Esophagus (tissue), 2 donors: ENCODE measurements around the gene CMTR1. TPM values are rescaled to one million over a fixed set of nuclear protein-coding genes. Genes with fewer than 3 reads are reported as not detected.

Source experiments
- H3K27ac ChIP-seq, 2 donors: one replicate each; pipeline ENCODE4 v1.5.1; 2013; ENCODE audit warnings: low read depth in 2 of 2, mild to moderate bottlenecking in 2 of 2, inconsistent platforms in 1 of 2, low read length in 1 of 2, moderate library complexity in 1 of 2
- H3K27me3 ChIP-seq, 2 donors: one replicate each; pipeline ENCODE4 v1.6.1; 2013; ENCODE audit warnings: low read length in 2 of 2, control low read depth in 1 of 2, mild to moderate bottlenecking in 1 of 2; ENCODE audit not compliant: insufficient read depth in 2 of 2, control insufficient read depth in 1 of 2
- H3K36me3 ChIP-seq, 2 donors: one replicate each; pipeline ENCODE4 v1.6.1; 2013; ENCODE audit warnings: low read length in 1 of 2; ENCODE audit not compliant: control insufficient read depth in 2 of 2, insufficient read depth in 2 of 2
- H3K4me1 ChIP-seq, 2 donors: one replicate each; pipeline ENCODE4 v1.6.1; 2013; ENCODE audit warnings: low read length in 1 of 2; ENCODE audit not compliant: control insufficient read depth in 2 of 2, insufficient read depth in 2 of 2
- H3K4me3 ChIP-seq, 2 donors: one replicate each; pipeline ENCODE4 v1.5.1; 2013; ENCODE audit warnings: low read length in 2 of 2, mild to moderate bottlenecking in 2 of 2, low read depth in 1 of 2, moderate library complexity in 1 of 2
- H3K9me3 ChIP-seq, 2 donors: one replicate each; pipeline ENCODE4 v1.6.1; 2013; ENCODE audit warnings: mild to moderate bottlenecking in 2 of 2, low read depth in 1 of 2, low read length in 1 of 2, moderate library complexity in 1 of 2; ENCODE audit not compliant: control insufficient read depth in 2 of 2, insufficient read depth in 1 of 2
- WGBS, 2 donors: extraction: QIAGEN DNeasy Blood & Tissue Kit; methylation state at CpG; one replicate each; pipeline ENCODE4 v1.1.7; 2013; 5-methylcytosine and 5-hydroxymethylcytosine counted together
- polyA plus RNA-seq, 2 donors: library from polyadenylated mRNA; stranded (reverse); fragments of 200-250 nt; gene quantifications; one replicate each; pipeline ENCODE4 v1.2.3, GENCODE V29; 2013
- donor health status: healthy with polysubstance abuse.
- donor health status: Bipolar disorder and iron deficiency.

The CMTR1 gene
- polyA plus RNA-seq, 2 donors = 10.5 to 12.0 TPM

GRCh38 chr6:37451441-37452193 is 18.6 kb downstream of the CMTR1 start:
- Histone ChIP-seq H3K4me1 (no peaks in the 10 kb centered on the region), H3K27me3 (no peaks in the 10 kb centered on the region), H3K9me3 (no peaks in the 10 kb centered on the region), H3K36me3 (peaks cover 10 to 24% of the 10 kb centered on the region in 2 donors), H3K27ac (no peak overlapping the region), H3K4me3 (no peak overlapping the region)
- 43 to 61% methylated on average over 2 of the region's 2 CpGs for whole genome bisulfite sequencing, 2 donors

GRCh38 chr6:37452522-37452921 is 19.5 kb downstream of the CMTR1 start:
- no peaks in the 10 kb centered on the region for H3K4me1 ChIP-seq
- no peaks in the 10 kb centered on the region for H3K27me3 ChIP-seq
- H3K9me3 ChIP-seq = no peaks in the 10 kb centered on the region
- 86 to 96% methylated on average over 3 of the region's 3 CpGs for WGBS, 2 donors
- H3K27ac ChIP-seq = no peak overlapping the region
- H3K4me3 ChIP-seq = no peak overlapping the region
- H3K36me3 ChIP-seq = peaks cover 9 to 19% of the 10 kb centered on the region in 2 donors

GRCh38 chr6:37454420-37455140 is 21.6 kb downstream of the CMTR1 start:
- Histone ChIP-seq H3K27ac (no peak overlapping the region), H3K4me3 (no peak overlapping the region), H3K9me3 (no peaks in the 10 kb centered on the region), H3K27me3 (no peaks in the 10 kb centered on the region), H3K4me1 (no peaks in the 10 kb centered on the region), H3K36me3 (peaks cover 9 to 19% of the 10 kb centered on the region in 2 donors)
- 83 to 86% methylated on average over 8 of the region's 8 CpGs for WGBS, 2 donors

- no peaks in the 10 kb centered on the region for H3K9me3 ChIP-seq
- no peak overlapping the region for H3K4me3 ChIP-seq
- peaks cover 7 to 26% of the 10 kb centered on the region in 2 donors for H3K36me3 ChIP-seq
- 64 to 77% methylated on average over 6 of the region's 6 CpGs for WGBS, 2 donors
- H3K27ac ChIP-seq = no peak overlapping the region
- no peaks in the 10 kb centered on the region for H3K4me1 ChIP-seq
- no peaks in the 10 kb centered on the region for H3K27me3 ChIP-seq
Observed at GRCh38 chr6:37456126-37456525, 23.1 kb downstream of the CMTR1 start.

- H3K9me3 ChIP-seq = no peaks in the 10 kb centered on the region
- H3K4me1 ChIP-seq = no peaks in the 10 kb centered on the region
- no peak overlapping the region for H3K4me3 ChIP-seq
- 42 to 58% methylated on average over 6 of the region's 6 CpGs for WGBS, 2 donors
- H3K27ac ChIP-seq = no peak overlapping the region
- peaks cover 6 to 21% of the 10 kb centered on the region in 2 donors for H3K36me3 ChIP-seq
- no peaks in the 10 kb centered on the region for H3K27me3 ChIP-seq
Observed at GRCh38 chr6:37456816-37457560, 24.0 kb downstream of the CMTR1 start.

- H3K4me1 ChIP-seq = no peaks in the 10 kb centered on the region
- no peak overlapping the region for H3K4me3 ChIP-seq
- 93 to 94% methylated on average over 5 of the region's 5 CpGs for WGBS, 2 donors
- H3K9me3 ChIP-seq = no peaks in the 10 kb centered on the region
- peaks cover 17 to 26% of the 10 kb centered on the region in 2 donors for H3K36me3 ChIP-seq
- H3K27ac ChIP-seq = no peak overlapping the region
- H3K27me3 ChIP-seq = no peaks in the 10 kb centered on the region
Observed at GRCh38 chr6:37459981-37460800, 27.2 kb downstream of the CMTR1 start.

GRCh38 chr6:37460805-37461204 is 27.8 kb downstream of the CMTR1 start:
- 80 to 83% methylated on average over 2 of the region's 2 CpGs for WGBS, 2 donors
- H3K36me3 ChIP-seq = peaks cover 17 to 25% of the 10 kb centered on the region in 2 donors
- H3K4me3 ChIP-seq = no peak overlapping the region
- no peaks in the 10 kb centered on the region for H3K27me3 ChIP-seq
- no peaks in the 10 kb centered on the region for H3K9me3 ChIP-seq
- no peak overlapping the region for H3K27ac ChIP-seq
- no peaks in the 10 kb centered on the region for H3K4me1 ChIP-seq

GRCh38 chr6:37463110-37463509 is 30.1 kb downstream of the CMTR1 start:
- Histone ChIP-seq H3K4me3 (no peak overlapping the region), H3K27me3 (no peaks in the 10 kb centered on the region), H3K27ac (no peak overlapping the region), H3K9me3 (no peaks in the 10 kb centered on the region), H3K4me1 (no peaks in the 10 kb centered on the region), H3K36me3 (peaks cover 17 to 22% of the 10 kb centered on the region in 2 donors)

GRCh38 chr6:37467718-37468117 is 34.7 kb downstream of the CMTR1 start:
- H3K27ac ChIP-seq = no peak overlapping the region
- H3K9me3 ChIP-seq = no peaks in the 10 kb centered on the region
- peaks cover 5 to 15% of the 10 kb centered on the region in 2 donors for H3K36me3 ChIP-seq
- peaks cover 0 to 2% of the 10 kb centered on the region in 2 donors for H3K4me1 ChIP-seq
- no peaks in the 10 kb centered on the region for H3K27me3 ChIP-seq
- no peak overlapping the region for H3K4me3 ChIP-seq
